AG09309 (cell line): Measurements from ENCODE around the gene CDA.
A peak's percentile ranks its signal among the peaks of the same experiment; 100 is the strongest.
"Not testable (repeated sequence)": the region's sequence is repeated elsewhere in the genome, so short reads cannot be mapped to it uniquely, and the experiment has no call there.

Experiments
- DNase-seq: peaks from one replicate; pipeline ENCODE4 v3.0.0-alpha.2; 2010; ENCODE audit warnings: low read depth
- H3K4me3 ChIP-seq: 2 replicates; pipeline ENCODE4 v1.5.1; 2011; ENCODE audit warnings: mild to moderate bottlenecking, low read depth, low read length, moderate library complexity; ENCODE audit not compliant: control insufficient read depth
- CTCF ChIP-seq: IDR thresholded peaks from 2 replicates; pipeline ENCODE4 v1.5.1; 2011; ENCODE audit warnings: mild to moderate bottlenecking, low read depth, low read length, inconsistent platforms; ENCODE audit not compliant: insufficient read depth, control insufficient read depth; ENCODE audit errors: missing control alignments

CDA gene

GRCh38 chr1:20603504-20604464 is 14.9 kb downstream of the CDA start:
- TF ChIP-seq CTCF: no peak
- H3K4me3 ChIP-seq: no peak overlapping the region
- peak; percentile 82 for DNase-seq

GRCh38 chr1:20604678-20605077 is 15.8 kb downstream of the CDA start:
- DNase-seq: no peak

GRCh38 chr1:20606801-20607570 is 18.1 kb downstream of the CDA start:
- H3K4me3 ChIP-seq, DNase-seq: not testable (repeated sequence)

More at GRCh38 chr1:20604678-20605077, 15.8 kb downstream of the CDA start:
- no peak for TF ChIP-seq CTCF
- H3K4me3 ChIP-seq: no peak overlapping the region

GRCh38 chr1:20609541-20609940 is 20.6 kb downstream of the CDA start:
- H3K4me3 ChIP-seq: no peak overlapping the region
- DNase-seq: no peak
- TF ChIP-seq CTCF: no peak

GRCh38 chr1:20610970-20611369 is 22.1 kb downstream of the CDA start:
- no peak for TF ChIP-seq CTCF
- no peak overlapping the region for H3K4me3 ChIP-seq
- no peak for DNase-seq

GRCh38 chr1:20611652-20612051 is 22.8 kb downstream of the CDA start:
- DNase-seq: no peak
- TF ChIP-seq CTCF: no peak
- no peak overlapping the region for H3K4me3 ChIP-seq
